CD4-positive, CD25-positive, alpha-beta regulatory T cell (primary cell): ENCODE results near the gene ANKRD27. TPM values are rescaled to one million over a fixed set of nuclear protein-coding genes. Genes with fewer than 3 reads are reported as not detected.
A peak's percentile ranks its signal among the peaks of the same experiment; 100 is the strongest.
"Not testable (repeated sequence)": the region's sequence is repeated elsewhere in the genome, so short reads cannot be mapped to it uniquely, and the experiment has no call there.

ENCODE experiments used
- ATAC-seq, 2 donors: fragments of 150-1000 bp; cut with Tn5 transposase; one replicate each; pipeline ENCODE4 v1.10.0; 2021; ENCODE audit warnings: low read depth in 2 of 2, moderate number of reproducible peaks in 2 of 2, moderate library complexity in 1 of 2
- DNase-seq, 3 donors: peaks; one replicate each; pipeline versions ENCODE4 v3.0.0 to v3.0.0-alpha.2; 2012 to 2022; ENCODE audit warnings: mixed read lengths in 1 of 3
- H3K27ac ChIP-seq: one replicate; pipeline ENCODE4 v1.7.0; 2013; ENCODE audit warnings: mild to moderate bottlenecking, low read length; ENCODE audit not compliant: insufficient read depth, poor library complexity, severe bottlenecking
- H3K27me3 ChIP-seq: one replicate; pipeline ENCODE4 v1.7.0; 2013; ENCODE audit warnings: low read length; ENCODE audit not compliant: control insufficient read depth, insufficient read depth
- H3K36me3 ChIP-seq: one replicate; pipeline ENCODE4 v1.7.0; 2013; ENCODE audit warnings: mild to moderate bottlenecking, low read length, moderate library complexity; ENCODE audit not compliant: control insufficient read depth, insufficient read depth
- H3K4me1 ChIP-seq: 2 replicates; pipeline ENCODE4 v1.7.0; 2013; ENCODE audit warnings: mild to moderate bottlenecking, low read length; ENCODE audit not compliant: insufficient read depth, control insufficient read depth, poor library complexity, severe bottlenecking
- H3K4me3 ChIP-seq: one replicate; pipeline ENCODE4 v1.7.0; 2013; ENCODE audit warnings: low read depth, mild to moderate bottlenecking, low read length, moderate library complexity
- H3K9me3 ChIP-seq, 2 experiments: 1 replicate in 1 of 2; 2 replicates in 1 of 2; pipeline ENCODE4 v1.7.0; 2013; ENCODE audit warnings: low read length in 2 of 2, mild to moderate bottlenecking in 1 of 2, moderate library complexity in 1 of 2; ENCODE audit not compliant: control insufficient read depth in 2 of 2
- H3K27ac Mint-ChIP-seq, 3 donors: one replicate each; pipeline ENCODE4 v1.8.0; 2020 to 2022; ENCODE audit warnings: mild to moderate bottlenecking in 3 of 3, mixed read lengths in 3 of 3, moderate library complexity in 2 of 3
- H3K27me3 Mint-ChIP-seq: one replicate; pipeline ENCODE4 v1.8.0; 2022; ENCODE audit warnings: mild to moderate bottlenecking, mixed read lengths
- H3K36me3 Mint-ChIP-seq: one replicate; pipeline ENCODE4 v1.8.0; 2020; ENCODE audit warnings: mixed read lengths
- H3K4me1 Mint-ChIP-seq, 4 donors: one replicate each; pipeline ENCODE4 v1.8.0; 2020 to 2022; ENCODE audit warnings: mixed read lengths in 4 of 4, mild to moderate bottlenecking in 1 of 4
- H3K4me3 Mint-ChIP-seq, 4 donors: one replicate each; pipeline ENCODE4 v1.8.0; 2020 to 2022; ENCODE audit warnings: mild to moderate bottlenecking in 4 of 4, mixed read lengths in 4 of 4, moderate library complexity in 3 of 4
- H3K9me3 Mint-ChIP-seq, 7 donors: one replicate each; pipeline ENCODE4 v1.8.0; 2020 to 2022; ENCODE audit warnings: mixed read lengths in 7 of 7, mild to moderate bottlenecking in 3 of 7, moderate library complexity in 2 of 7
- polyA plus RNA-seq, 4 donors: library from polyadenylated mRNA; unstranded; fragments of 300-500 nt; fragmentation: Illumina TruSeq; gene quantifications; one replicate each; pipeline ENCODE4 v1.2.3, GENCODE V29; 2021
- total RNA-seq: library from RNA; stranded (reverse); gene quantifications from one replicate; pipeline ENCODE4 v1.2.3, GENCODE V29; 2022

ANKRD27 gene
- 39.0 TPM for total RNA-seq
- polyA plus RNA-seq, result 10 to 100 TPM; 17.2 to 22.8 (median 19.0) TPM

GRCh38 chr19:32674931-32675719, at the start of gene ANKRD27:
Gene ANKRD27, minus strand, starts transcription at chr19:32675180. Its CDS starts 16,165 bp downstream, at chr19:32659015.
- peaks cover 4% of the 10 kb centered on the region for H3K27me3 ChIP-seq
- DNase-seq (peak; percentile 97 to 98 (median 98)), ATAC-seq (peak; percentile 95 to 96)
- Mint-ChIP-seq H3K4me1 (peaks cover 0 to 50% (median 29%) of the 10 kb centered on the region in 4 donors), H3K27me3 (peaks cover 26% of the 10 kb centered on the region), H3K4me3 (peak within 1 kb of the TSS; percentile 93 to 97 (median 96)), H3K36me3 (peaks cover 2% of the 10 kb centered on the region), H3K9me3 (no peaks in the 10 kb centered on the region), H3K27ac (peak within 1 kb of the TSS; percentile 71 to 89 (median 76))
- no peaks in the 10 kb centered on the region for H3K36me3 ChIP-seq
- H3K4me1 ChIP-seq, result peaks cover 49% of the 10 kb centered on the region
- no peaks in the 10 kb centered on the region for H3K9me3 ChIP-seq
- peak within 1 kb of the TSS; percentile 72 for H3K27ac ChIP-seq
- H3K4me3 ChIP-seq, result peak within 1 kb of the TSS; percentile 70

- ATAC-seq (no peak), DNase-seq (no peak)
- H3K27ac Mint-ChIP-seq, result no peak overlapping the region
- no peaks in the 10 kb centered on the region for H3K27me3 ChIP-seq
- H3K4me1 Mint-ChIP-seq, result peaks cover 0 to 3% (median 0%) of the 10 kb centered on the region in 4 donors
- H3K27ac ChIP-seq, result no peak overlapping the region
- H3K4me3 ChIP-seq, result no peak overlapping the region
- H3K4me3 Mint-ChIP-seq, result no peak overlapping the region
- peaks cover 5% of the 10 kb centered on the region for H3K36me3 Mint-ChIP-seq
- H3K9me3 ChIP-seq, result no peaks in the 10 kb centered on the region
- no peaks in the 10 kb centered on the region for H3K9me3 Mint-ChIP-seq
- H3K36me3 ChIP-seq, result peaks cover 3% of the 10 kb centered on the region
- no peaks in the 10 kb centered on the region for H3K27me3 Mint-ChIP-seq
- H3K4me1 ChIP-seq, result no peaks in the 10 kb centered on the region
These were observed 45.9 kb upstream of the ANKRD27 start for GRCh38 chr19:32720936-32721250.

GRCh38 chr19:32720216-32720935, 45.4 kb upstream of the ANKRD27 start:
- no peaks in the 10 kb centered on the region for H3K27me3 ChIP-seq
- no peak overlapping the region for H3K27ac ChIP-seq
- Mint-ChIP-seq H3K9me3 (no peaks in the 10 kb centered on the region), H3K4me3 (no peak overlapping the region), H3K27ac (no peak overlapping the region), H3K27me3 (no peaks in the 10 kb centered on the region), H3K36me3 (peaks cover 5% of the 10 kb centered on the region), H3K4me1 (peaks cover 0 to 3% (median 0%) of the 10 kb centered on the region in 4 donors)
- H3K9me3 ChIP-seq, result no peaks in the 10 kb centered on the region
- H3K36me3 ChIP-seq, result peaks cover 3% of the 10 kb centered on the region
- no peaks in the 10 kb centered on the region for H3K4me1 ChIP-seq
- H3K4me3 ChIP-seq, result no peak overlapping the region
- ATAC-seq (no peak), DNase-seq (no peak)

- H3K27me3 Mint-ChIP-seq, result no peaks in the 10 kb centered on the region
- Histone ChIP-seq H3K4me3 (no peak within 1 kb of the TSS), H3K4me1 (no peaks in the 10 kb centered on the region), H3K27me3 (no peaks in the 10 kb centered on the region), H3K9me3 (no peaks in the 10 kb centered on the region), H3K36me3 (peaks cover 3% of the 10 kb centered on the region), H3K27ac (no peak within 1 kb of the TSS)
- peaks cover 8% of the 10 kb centered on the region for H3K36me3 Mint-ChIP-seq
- DNase-seq (no peak), ATAC-seq (no peak)
- H3K4me1 Mint-ChIP-seq, result peaks cover 0 to 3% (median under 1%) of the 10 kb centered on the region in 4 donors
- H3K27ac Mint-ChIP-seq, result peak within 1 kb of the TSS in 1 of 3 donors; percentile 32
- H3K4me3 Mint-ChIP-seq, result no peak within 1 kb of the TSS
- no peaks in the 10 kb centered on the region for H3K9me3 Mint-ChIP-seq
These were observed 44.7 kb upstream of the ANKRD27 start, which contains the start of gene TDRD12 for GRCh38 chr19:32719611-32720059. Gene TDRD12, plus strand, starts transcription at chr19:32719767. Its CDS starts 306 bp downstream, at chr19:32720073.

DNA sequence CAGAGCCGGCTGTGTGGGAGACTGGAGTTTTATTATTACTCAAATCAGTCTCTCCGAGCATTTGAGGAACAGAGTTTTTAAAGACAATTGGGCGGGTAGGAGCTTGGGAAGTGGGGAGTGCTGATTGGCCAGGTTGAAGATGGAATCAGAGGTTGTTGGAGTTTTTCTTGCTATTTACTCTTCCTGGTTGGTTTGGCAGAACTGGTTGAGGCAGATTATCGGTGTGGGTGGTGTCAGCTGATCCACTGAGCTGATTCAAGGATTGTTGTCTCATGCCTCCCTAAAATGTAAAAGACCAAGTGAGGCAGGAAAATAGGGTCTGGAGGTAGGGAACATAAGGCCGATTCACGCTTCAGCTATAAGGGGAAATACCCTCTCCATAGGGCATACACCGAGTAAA, 43.3 kb upstream of the ANKRD27 start:
- H3K27me3 Mint-ChIP-seq, result no peaks in the 10 kb centered on the region
- H3K4me3 Mint-ChIP-seq, result no peak overlapping the region
- no peaks in the 10 kb centered on the region for H3K4me1 ChIP-seq
- H3K27ac ChIP-seq, result no peak overlapping the region
- H3K4me3 ChIP-seq, result no peak overlapping the region
- peak overlapping the region in 1 of 3 donors; percentile 61 for H3K27ac Mint-ChIP-seq
- peaks cover 9% of the 10 kb centered on the region for H3K36me3 ChIP-seq
- peaks cover 13% of the 10 kb centered on the region for H3K36me3 Mint-ChIP-seq
- no peaks in the 10 kb centered on the region for H3K9me3 ChIP-seq
- ATAC-seq (no peak), DNase-seq (no peak)
- H3K9me3 Mint-ChIP-seq, result no peaks in the 10 kb centered on the region
- H3K27me3 ChIP-seq, result no peaks in the 10 kb centered on the region
- H3K4me1 Mint-ChIP-seq, result peaks cover 0 to 3% (median 0%) of the 10 kb centered on the region in 4 donors

DNA sequence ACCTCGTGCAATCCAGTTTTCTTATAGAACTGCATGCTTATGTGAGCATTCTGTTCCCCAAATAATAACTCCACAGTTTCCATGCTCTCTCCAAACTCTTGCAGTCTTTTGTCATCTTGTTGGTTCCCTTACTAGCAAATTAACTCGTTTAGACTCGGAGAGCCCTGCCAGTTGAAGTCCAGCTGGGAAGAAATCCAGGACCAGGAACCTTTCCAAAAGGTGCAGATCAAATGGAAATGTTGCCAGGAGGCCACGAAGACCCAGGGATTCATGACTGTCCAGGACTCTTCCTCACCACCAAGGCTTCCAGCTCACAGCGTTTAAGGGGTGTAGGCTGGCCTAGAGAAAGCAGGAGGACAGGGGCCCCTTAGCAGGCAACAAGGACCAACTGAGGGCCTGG, 42.5 kb upstream of the ANKRD27 start:
- no peak for ATAC-seq
- H3K27ac Mint-ChIP-seq, result no peak overlapping the region

GRCh38 chr19:32716203-32716602, 41.2 kb upstream of the ANKRD27 start:
- H3K27ac Mint-ChIP-seq, H3K27ac ChIP-seq, DNase-seq, H3K27me3 ChIP-seq, H3K9me3 Mint-ChIP-seq, H3K4me1 ChIP-seq, H3K4me1 Mint-ChIP-seq, ATAC-seq, H3K27me3 Mint-ChIP-seq, H3K4me3 Mint-ChIP-seq, H3K9me3 ChIP-seq, H3K4me3 ChIP-seq: not testable (repeated sequence)
- H3K36me3 Mint-ChIP-seq, result peaks cover 14% of the 10 kb centered on the region
- H3K36me3 ChIP-seq, result peaks cover 22% of the 10 kb centered on the region

More for the DNA sequence above, 42.5 kb upstream of the ANKRD27 start:
- H3K9me3 ChIP-seq, result no peaks in the 10 kb centered on the region
- H3K9me3 Mint-ChIP-seq, result no peaks in the 10 kb centered on the region
- no peak overlapping the region for H3K27ac ChIP-seq
- no peaks in the 10 kb centered on the region for H3K27me3 ChIP-seq
- H3K4me1 Mint-ChIP-seq, result peaks cover 0 to 3% (median 0%) of the 10 kb centered on the region in 4 donors
- no peaks in the 10 kb centered on the region for H3K27me3 Mint-ChIP-seq
- DNase-seq, result no peak
- peaks cover 15% of the 10 kb centered on the region for H3K36me3 ChIP-seq
- H3K4me1 ChIP-seq, result no peaks in the 10 kb centered on the region
- no peak overlapping the region for H3K4me3 ChIP-seq
- H3K4me3 Mint-ChIP-seq, result no peak overlapping the region
- H3K36me3 Mint-ChIP-seq, result peaks cover 14% of the 10 kb centered on the region
